H1 (cell line): ENCODE data around the gene ITPRIPL2. TPM values are rescaled to one million over a fixed set of nuclear protein-coding genes. Genes with fewer than 3 reads are reported as not detected.

Experiments
- BRCA1 ChIP-seq: IDR thresholded peaks from 2 replicates; pipeline ENCODE4 v1.6.1; 2012; ENCODE audit warnings: low read depth, low read length, improper control_type of control experiment
- CEBPB ChIP-seq: IDR thresholded peaks from 2 replicates; pipeline ENCODE4 v1.6.1; 2012; ENCODE audit warnings: low read depth, low read length
- CHD2 ChIP-seq: IDR thresholded peaks from 2 replicates; pipeline ENCODE4 v1.6.1; 2012; ENCODE audit warnings: low read length, improper control_type of control experiment
- E2F6 ChIP-seq: IDR thresholded peaks from 2 replicates; pipeline ENCODE4 v1.6.1; 2012; ENCODE audit warnings: inconsistent platforms
- FOSL1 ChIP-seq: IDR thresholded peaks from 2 replicates; pipeline ENCODE4 v1.6.1; 2011; ENCODE audit warnings: mild to moderate bottlenecking, low read depth, low read length, moderate library complexity; ENCODE audit not compliant: insufficient read depth
- GABPA ChIP-seq: IDR thresholded peaks from 2 replicates; pipeline ENCODE4 v1.6.1; 2011; ENCODE audit warnings: mild to moderate bottlenecking, low read length, moderate library complexity, borderline replicate concordance; ENCODE audit not compliant: insufficient read depth
- KDM1A ChIP-seq: fragments of 200-600, 300-600 bp; sonication (generic); IDR thresholded peaks from 2 replicates; pipeline ENCODE4 v1.7.1; 2016; ENCODE audit warnings: mild to moderate bottlenecking, low read length, borderline replicate concordance
- KDM4A ChIP-seq: IDR thresholded peaks from one replicate; pipeline ENCODE4 v1.7.1; 2012; ENCODE audit warnings: low read depth, mild to moderate bottlenecking, moderate library complexity, low read length, inconsistent platforms; ENCODE audit not compliant: severe bottlenecking
- PHF8 ChIP-seq: fragments of 200-600 bp; sonication (generic); conservative IDR thresholded peaks from 2 replicates; pipeline ENCODE4 v1.7.1; 2012; ENCODE audit warnings: low read depth, mild to moderate bottlenecking, inconsistent platforms, low read length, moderate library complexity
- RAD21 ChIP-seq, 2 experiments: IDR thresholded peaks in 1 of 2; conservative IDR thresholded peaks in 1 of 2; 2 replicates each; pipeline ENCODE4 v1.6.1; 2011; ENCODE audit warnings: low read depth in 2 of 2, low read length in 2 of 2, improper control_type of control experiment in 1 of 2, inconsistent platforms in 1 of 2, mild to moderate bottlenecking in 1 of 2, moderate library complexity in 1 of 2
- RFX5 ChIP-seq: IDR thresholded peaks from 2 replicates; pipeline ENCODE4 v1.6.1; 2011; ENCODE audit warnings: low read depth, low read length, improper control_type of control experiment, borderline replicate concordance
- SIN3A ChIP-seq, 2 experiments: IDR thresholded peaks in 1 of 2; conservative IDR thresholded peaks in 1 of 2; 2 replicates each; pipeline ENCODE4 v1.6.1; 2011 to 2012; ENCODE audit warnings: low read length in 2 of 2, improper control_type of control experiment in 1 of 2, low read depth in 1 of 2, mild to moderate bottlenecking in 1 of 2
- TAF1 ChIP-seq: IDR thresholded peaks from 2 replicates; pipeline ENCODE4 v1.6.1; 2011; ENCODE audit warnings: mild to moderate bottlenecking, low read depth, low read length
- TBP ChIP-seq: IDR thresholded peaks from 2 replicates; pipeline ENCODE4 v1.6.1; 2011; ENCODE audit warnings: low read depth, low read length, improper control_type of control experiment
- TCF12 ChIP-seq: IDR thresholded peaks from 2 replicates; pipeline ENCODE4 v1.6.1; 2011; ENCODE audit warnings: low read depth, mild to moderate bottlenecking, low read length
- polyA plus RNA-seq, 7 experiments: library from polyadenylated mRNA; depleted of rRNA in 3 of 7; stranded (reverse) in 5 of 7; unstranded in 2 of 7; fragments of >200 nt in 5 of 7; fragments of 200-250 nt in 2 of 7; gene quantifications; 1 replicate in 5 of 7; 2 replicates in 1 of 7; 4 replicates in 1 of 7; pipeline versions ENCODE4 v1.2.1 to v1.2.3, GENCODE V29; 2011 to 2013; ENCODE audit warnings: missing spikeins in 2 of 7, mixed read lengths in 2 of 7
- total RNA-seq: library from RNA; stranded (reverse); fragmentation: NEBNext Ultra II Directional; extraction: Animal tissue kit (Norgen Biotek cat#: 25700); gene quantifications from 2 replicates; pipeline ENCODE4 v1.2.1, GENCODE V29; 2021
- TF ChIP-seq, protein P1 (sequence below): IDR thresholded peaks from 2 replicates; pipeline ENCODE4 v1.6.1; 2012; ENCODE audit warnings: inconsistent platforms

The ITPRIPL2 gene
- total and polyA plus RNA-seq, 2 of the 8 experiments (the other 6 are each of a cell fraction or from before 2014, with no cell fraction given): 1.1 to 3.4 TPM

GRCh38 chr16:19086322-19087199 lies 27.2 kb upstream of the ITPRIPL2 start (continued):
- TF ChIP-seq E2F6: no peak
- TF ChIP-seq GABPA: 0 out of 2 replicates have a peak, but pooled peaks have one; percentile 39
- no peak for TF ChIP-seq PHF8
- TF ChIP-seq CHD2: peak; percentile 83
- TF ChIP-seq KDM4A: peak; percentile 65
- peak; percentile 75 for TF ChIP-seq CEBPB
- TF ChIP-seq TCF12: no peak
- no peak for TF ChIP-seq KDM1A
- TF ChIP-seq FOSL1: no peak
- TF ChIP-seq TAF1: no peak
- no peak; the same call in 1 of the 2 replicates for TF ChIP-seq RFX5
- TF ChIP-seq, protein P1, sequence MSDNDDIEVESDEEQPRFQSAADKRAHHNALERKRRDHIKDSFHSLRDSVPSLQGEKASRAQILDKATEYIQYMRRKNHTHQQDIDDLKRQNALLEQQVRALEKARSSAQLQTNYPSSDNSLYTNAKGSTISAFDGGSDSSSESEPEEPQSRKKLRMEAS: peak; percentile 16; the same call in 1 of the 2 replicates
- peak in 1 of 2 experiments; percentile 64; a peak in 1 of 4 replicates for TF ChIP-seq SIN3A (conservative IDR thresholded peaks at IDR 0.05 in 1 of 2, IDR thresholded peaks at IDR 0.05 in 1 of 2; ENCODE audit: low read depth in 1 of 2, low read length in 2 of 2)
- TF ChIP-seq BRCA1: no peak
- peak; percentile 29; the same call in 1 of the 2 replicates for TF ChIP-seq TBP
- TF ChIP-seq RAD21 (IDR thresholded peaks at IDR 0.05 in 1 of 2, conservative IDR thresholded peaks at IDR 0.05 in 1 of 2; ENCODE audit: low read depth in 2 of 2, low read length in 2 of 2): peak; percentile 93 to 98
